ENCODE results near the gene SERHL2. TPM values are rescaled to one million over a fixed set of nuclear protein-coding genes. Genes with fewer than 3 reads are reported as not detected.
"Not testable (repeated sequence)": the region's sequence is repeated elsewhere in the genome, so short reads cannot be mapped to it uniquely, and the experiment has no call there.

Gene SERHL2, protein sequence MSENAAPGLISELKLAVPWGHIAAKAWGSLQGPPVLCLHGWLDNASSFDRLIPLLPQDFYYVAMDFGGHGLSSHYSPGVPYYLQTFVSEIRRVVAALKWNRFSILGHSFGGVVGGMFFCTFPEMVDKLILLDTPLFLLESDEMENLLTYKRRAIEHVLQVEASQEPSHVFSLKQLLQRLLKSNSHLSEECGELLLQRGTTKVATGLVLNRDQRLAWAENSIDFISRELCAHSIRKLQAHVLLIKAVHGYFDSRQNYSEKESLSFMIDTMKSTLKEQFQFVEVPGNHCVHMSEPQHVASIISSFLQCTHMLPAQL
- polyA plus RNA-seq (ENCODE audit: insufficient read length) = 4.9 TPM

- DNase-seq = peak; percentile 91
Observed at GRCh38 chr22:42553475-42554361, at the start of gene SERHL2. SERHL2 (plus strand) TSS chr22:42553956; CDS start chr22:42554021, 65 bp downstream.

DNA sequence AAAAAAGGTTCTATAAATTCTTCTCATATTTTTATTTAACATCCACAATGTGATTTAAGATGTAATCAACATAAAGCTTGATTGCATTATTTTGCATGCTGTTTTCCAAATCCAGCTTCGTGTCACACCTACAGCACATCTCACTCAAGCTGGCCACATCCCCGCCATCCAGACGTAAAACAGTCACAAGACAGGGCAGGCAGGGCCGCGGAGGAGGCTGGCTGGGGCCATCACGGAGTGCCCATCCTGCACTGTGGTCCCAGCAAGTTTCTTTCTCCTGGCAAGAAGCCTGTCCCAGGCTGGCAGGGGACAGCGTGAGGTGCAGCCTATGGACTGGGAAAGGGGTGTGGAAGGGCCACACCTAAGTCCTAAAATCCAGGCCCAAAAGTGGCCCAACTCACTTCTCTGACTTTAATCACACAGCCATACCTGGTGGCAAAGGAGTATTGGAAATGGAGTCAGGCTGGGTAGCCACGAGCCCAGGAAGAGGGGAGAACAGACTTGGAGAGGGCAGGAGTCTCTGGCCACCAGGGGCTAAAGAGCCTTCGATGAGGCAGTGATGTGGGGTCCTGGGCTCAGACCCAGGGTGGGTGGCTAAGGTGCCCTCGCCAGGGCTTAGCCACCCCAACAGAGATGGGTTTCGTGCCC lies 45.3 kb upstream of the SERHL2 start:
- not testable (repeated sequence) for DNase-seq

GRCh38 chr22:42508975-42509364 lies 44.8 kb upstream of the SERHL2 start:
- DNase-seq = not testable (repeated sequence)

GRCh38 chr22:42509548-42509947 lies 44.2 kb upstream of the SERHL2 start:
- no peak for DNase-seq

- DNase-seq = no peak
Observed at GRCh38 chr22:42511401-42511891, 42.3 kb upstream of the SERHL2 start.

GRCh38 chr22:42512273-42512990 lies 41.3 kb upstream of the SERHL2 start:
- peak; percentile 78 for DNase-seq

GRCh38 chr22:42514331-42514730 lies 39.4 kb upstream of the SERHL2 start:
- not testable (repeated sequence) for DNase-seq

DNA sequence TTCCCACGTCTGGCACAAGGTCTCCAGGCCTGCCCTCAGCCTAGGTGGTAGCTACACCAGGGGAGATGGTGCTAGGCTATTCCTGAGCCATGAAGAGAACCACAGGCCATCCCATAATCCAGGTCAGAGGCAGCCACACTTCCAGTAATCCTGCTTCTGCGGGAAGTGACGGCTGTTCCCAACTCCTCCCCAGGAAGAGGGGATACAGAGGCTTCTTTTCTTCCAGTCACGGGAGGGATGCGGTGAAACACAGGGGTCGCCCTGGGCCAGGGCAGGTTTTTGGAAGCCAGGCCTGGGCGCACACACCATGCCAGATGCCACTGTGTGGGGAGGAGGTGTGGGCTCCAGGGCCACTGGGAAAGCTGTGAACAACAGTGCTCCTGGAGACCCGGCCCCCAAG lies 38.5 kb upstream of the SERHL2 start:
- not testable (repeated sequence) for DNase-seq

- no peak for DNase-seq
Observed at GRCh38 chr22:42515896-42516295, 37.9 kb upstream of the SERHL2 start.

- DNase-seq = not testable (repeated sequence)
Observed at GRCh38 chr22:42517103-42517502, 36.7 kb upstream of the SERHL2 start.

- DNase-seq = not testable (repeated sequence)
Observed at GRCh38 chr22:42518638-42519524, 34.9 kb upstream of the SERHL2 start.

DNA sequence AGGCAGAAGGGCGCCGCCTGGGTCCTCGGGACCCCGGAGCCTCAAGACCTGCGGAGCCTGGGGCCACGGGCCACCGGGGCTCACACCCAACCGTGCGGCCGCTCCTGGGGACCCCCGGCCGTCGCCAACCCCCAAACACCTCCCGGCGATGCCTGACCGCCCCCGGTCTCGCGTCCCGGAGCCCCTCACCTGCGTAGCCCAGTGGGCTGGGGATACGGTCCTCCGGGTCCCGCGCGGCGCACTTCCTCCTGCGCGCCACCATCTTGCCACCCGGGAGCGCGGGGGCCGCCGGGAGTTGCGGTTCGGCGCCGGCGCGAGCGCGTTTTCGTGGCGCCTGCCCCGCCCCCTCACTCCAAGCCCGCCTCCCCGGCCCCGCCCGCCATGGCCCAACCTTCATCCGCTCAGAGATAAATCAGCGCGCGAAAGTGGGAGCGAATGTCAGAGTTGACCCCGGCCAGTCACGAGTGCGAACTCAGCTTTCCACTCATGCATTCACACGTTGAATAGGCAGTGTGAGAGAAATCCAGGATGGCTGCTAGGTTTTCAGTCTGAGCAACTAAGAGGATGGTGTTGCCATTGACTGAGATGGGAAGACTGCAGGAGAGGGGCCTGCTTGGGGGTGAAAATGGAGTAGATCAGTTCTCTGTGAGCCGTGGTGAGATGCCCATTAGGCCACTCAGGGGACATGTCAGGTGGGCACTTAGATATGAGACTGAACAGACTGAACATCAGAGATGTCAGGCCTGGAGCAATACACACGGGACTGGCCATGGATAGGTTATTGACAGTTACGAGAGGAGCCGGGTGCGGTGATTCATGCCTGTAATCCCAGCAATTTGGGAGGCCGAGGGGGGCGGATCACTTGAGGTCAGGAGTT lies 34.0 kb upstream of the SERHL2 start, which contains the start of gene RRP7A:
Gene RRP7A, minus strand, starts transcription at position 272 of the 877 bp plus-strand sequence. Its CDS starts 10 bp downstream, at position 262.
- peak; percentile 86 for DNase-seq

- no peak for DNase-seq
Observed at GRCh38 chr22:42521228-42521546, 32.6 kb upstream of the SERHL2 start.

GRCh38 chr22:42522546-42522945 lies 31.2 kb upstream of the SERHL2 start:
- no peak for DNase-seq

- no peak for DNase-seq
Observed at GRCh38 chr22:42528591-42529307, 25.0 kb upstream of the SERHL2 start.

- DNase-seq = not testable (repeated sequence)
Observed at GRCh38 chr22:42529435-42529834, 24.3 kb upstream of the SERHL2 start.

- not testable (repeated sequence) for DNase-seq
Observed at GRCh38 chr22:42531401-42532084, 22.2 kb upstream of the SERHL2 start.

DNA sequence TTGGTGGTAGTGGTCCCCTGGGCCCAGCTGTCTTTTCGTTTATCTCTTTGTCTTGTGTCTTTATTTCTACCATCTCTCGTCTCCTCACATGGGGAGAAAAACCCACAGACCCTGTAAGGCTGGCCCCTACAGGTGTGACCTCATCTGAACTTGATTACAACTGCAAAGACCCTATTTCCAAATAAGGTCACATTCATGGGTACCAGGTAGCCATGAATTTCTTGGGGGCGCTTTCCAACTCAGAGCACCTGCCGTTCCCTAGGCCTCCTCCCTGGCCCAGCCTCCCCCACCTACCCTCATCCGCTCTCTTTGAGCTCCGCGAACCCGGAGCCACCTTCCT lies 20.1 kb upstream of the SERHL2 start:
- DNase-seq = no peak

All from hindlimb muscle (tissue), 1 donor.